Panc1 (cell line): Measurements from ENCODE around the gene FOXP4.

Experiments
- SIN3A ChIP-seq: IDR thresholded peaks from 2 replicates; pipeline ENCODE4 v1.6.1; 2012; ENCODE audit warnings: low read depth, mild to moderate bottlenecking, low read length, moderate library complexity, borderline replicate concordance; ENCODE audit not compliant: insufficient read depth
- TCF7L2 ChIP-seq: IDR thresholded peaks from 2 replicates; pipeline ENCODE4 v1.6.1; 2011; ENCODE audit warnings: mild to moderate bottlenecking, low read depth, low read length, inconsistent platforms
- TF ChIP-seq, protein P1 (sequence below): fragments of 450-650 bp; IDR thresholded peaks from 2 replicates; pipeline ENCODE4 v1.5.1; 2017; ENCODE audit warnings: mild to moderate bottlenecking
- TF ChIP-seq, protein P2 (sequence below), 2 experiments: IDR thresholded peaks; 2 replicates each; pipeline ENCODE4 v1.6.1; 2011 to 2012; ENCODE audit warnings: low read depth in 2 of 2, control low read depth in 1 of 2, low read length in 1 of 2, mild to moderate bottlenecking in 1 of 2, moderate library complexity in 1 of 2; ENCODE audit not compliant: insufficient read depth in 1 of 2

DNA sequence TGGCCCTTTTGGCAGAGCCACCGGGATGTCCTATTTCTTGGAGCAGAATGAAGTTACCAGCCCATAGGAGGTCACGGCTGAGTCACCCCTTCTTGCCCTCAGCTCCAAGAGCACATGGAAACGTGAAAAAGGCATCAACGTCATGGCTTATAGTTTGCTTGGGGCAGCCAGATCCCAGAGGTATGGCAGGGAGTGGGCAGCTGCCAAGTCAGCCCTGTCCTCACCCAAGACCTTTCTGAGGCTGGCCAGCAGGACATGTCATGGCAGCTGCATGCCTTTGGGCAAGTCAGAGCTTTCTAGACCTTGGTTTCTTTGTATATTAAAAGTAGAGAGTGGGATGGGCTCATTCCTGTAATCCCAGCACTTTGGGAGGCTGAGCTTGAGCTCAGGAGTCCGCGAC is 83.9 kb downstream of the FOXP4 start:
- TF ChIP-seq, protein P1, sequence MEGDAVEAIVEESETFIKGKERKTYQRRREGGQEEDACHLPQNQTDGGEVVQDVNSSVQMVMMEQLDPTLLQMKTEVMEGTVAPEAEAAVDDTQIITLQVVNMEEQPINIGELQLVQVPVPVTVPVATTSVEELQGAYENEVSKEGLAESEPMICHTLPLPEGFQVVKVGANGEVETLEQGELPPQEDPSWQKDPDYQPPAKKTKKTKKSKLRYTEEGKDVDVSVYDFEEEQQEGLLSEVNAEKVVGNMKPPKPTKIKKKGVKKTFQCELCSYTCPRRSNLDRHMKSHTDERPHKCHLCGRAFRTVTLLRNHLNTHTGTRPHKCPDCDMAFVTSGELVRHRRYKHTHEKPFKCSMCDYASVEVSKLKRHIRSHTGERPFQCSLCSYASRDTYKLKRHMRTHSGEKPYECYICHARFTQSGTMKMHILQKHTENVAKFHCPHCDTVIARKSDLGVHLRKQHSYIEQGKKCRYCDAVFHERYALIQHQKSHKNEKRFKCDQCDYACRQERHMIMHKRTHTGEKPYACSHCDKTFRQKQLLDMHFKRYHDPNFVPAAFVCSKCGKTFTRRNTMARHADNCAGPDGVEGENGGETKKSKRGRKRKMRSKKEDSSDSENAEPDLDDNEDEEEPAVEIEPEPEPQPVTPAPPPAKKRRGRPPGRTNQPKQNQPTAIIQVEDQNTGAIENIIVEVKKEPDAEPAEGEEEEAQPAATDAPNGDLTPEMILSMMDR: no peak
- no peak for TF ChIP-seq TCF7L2
- TF ChIP-seq, protein P2, sequence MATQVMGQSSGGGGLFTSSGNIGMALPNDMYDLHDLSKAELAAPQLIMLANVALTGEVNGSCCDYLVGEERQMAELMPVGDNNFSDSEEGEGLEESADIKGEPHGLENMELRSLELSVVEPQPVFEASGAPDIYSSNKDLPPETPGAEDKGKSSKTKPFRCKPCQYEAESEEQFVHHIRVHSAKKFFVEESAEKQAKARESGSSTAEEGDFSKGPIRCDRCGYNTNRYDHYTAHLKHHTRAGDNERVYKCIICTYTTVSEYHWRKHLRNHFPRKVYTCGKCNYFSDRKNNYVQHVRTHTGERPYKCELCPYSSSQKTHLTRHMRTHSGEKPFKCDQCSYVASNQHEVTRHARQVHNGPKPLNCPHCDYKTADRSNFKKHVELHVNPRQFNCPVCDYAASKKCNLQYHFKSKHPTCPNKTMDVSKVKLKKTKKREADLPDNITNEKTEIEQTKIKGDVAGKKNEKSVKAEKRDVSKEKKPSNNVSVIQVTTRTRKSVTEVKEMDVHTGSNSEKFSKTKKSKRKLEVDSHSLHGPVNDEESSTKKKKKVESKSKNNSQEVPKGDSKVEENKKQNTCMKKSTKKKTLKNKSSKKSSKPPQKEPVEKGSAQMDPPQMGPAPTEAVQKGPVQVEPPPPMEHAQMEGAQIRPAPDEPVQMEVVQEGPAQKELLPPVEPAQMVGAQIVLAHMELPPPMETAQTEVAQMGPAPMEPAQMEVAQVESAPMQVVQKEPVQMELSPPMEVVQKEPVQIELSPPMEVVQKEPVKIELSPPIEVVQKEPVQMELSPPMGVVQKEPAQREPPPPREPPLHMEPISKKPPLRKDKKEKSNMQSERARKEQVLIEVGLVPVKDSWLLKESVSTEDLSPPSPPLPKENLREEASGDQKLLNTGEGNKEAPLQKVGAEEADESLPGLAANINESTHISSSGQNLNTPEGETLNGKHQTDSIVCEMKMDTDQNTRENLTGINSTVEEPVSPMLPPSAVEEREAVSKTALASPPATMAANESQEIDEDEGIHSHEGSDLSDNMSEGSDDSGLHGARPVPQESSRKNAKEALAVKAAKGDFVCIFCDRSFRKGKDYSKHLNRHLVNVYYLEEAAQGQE (IDR thresholded peaks at IDR 0.05; ENCODE audit: insufficient read depth in 1 of 2, low read depth in 2 of 2, low read length in 1 of 2): no peak
- no peak for TF ChIP-seq SIN3A
